CD4-positive, alpha-beta T cell treated with Interleukin-10 for 1 hour (primary cell): ENCODE results near the gene ENSA.

ENCODE experiments used
- DNase-seq: peaks from one replicate; pipeline ENCODE4 v3.0.0-alpha.2; 2020

Gene ENSA

GRCh38 chr1:150579945-150580642 is 49.3 kb downstream of the ENSA start:
- no peak for DNase-seq

DNA sequence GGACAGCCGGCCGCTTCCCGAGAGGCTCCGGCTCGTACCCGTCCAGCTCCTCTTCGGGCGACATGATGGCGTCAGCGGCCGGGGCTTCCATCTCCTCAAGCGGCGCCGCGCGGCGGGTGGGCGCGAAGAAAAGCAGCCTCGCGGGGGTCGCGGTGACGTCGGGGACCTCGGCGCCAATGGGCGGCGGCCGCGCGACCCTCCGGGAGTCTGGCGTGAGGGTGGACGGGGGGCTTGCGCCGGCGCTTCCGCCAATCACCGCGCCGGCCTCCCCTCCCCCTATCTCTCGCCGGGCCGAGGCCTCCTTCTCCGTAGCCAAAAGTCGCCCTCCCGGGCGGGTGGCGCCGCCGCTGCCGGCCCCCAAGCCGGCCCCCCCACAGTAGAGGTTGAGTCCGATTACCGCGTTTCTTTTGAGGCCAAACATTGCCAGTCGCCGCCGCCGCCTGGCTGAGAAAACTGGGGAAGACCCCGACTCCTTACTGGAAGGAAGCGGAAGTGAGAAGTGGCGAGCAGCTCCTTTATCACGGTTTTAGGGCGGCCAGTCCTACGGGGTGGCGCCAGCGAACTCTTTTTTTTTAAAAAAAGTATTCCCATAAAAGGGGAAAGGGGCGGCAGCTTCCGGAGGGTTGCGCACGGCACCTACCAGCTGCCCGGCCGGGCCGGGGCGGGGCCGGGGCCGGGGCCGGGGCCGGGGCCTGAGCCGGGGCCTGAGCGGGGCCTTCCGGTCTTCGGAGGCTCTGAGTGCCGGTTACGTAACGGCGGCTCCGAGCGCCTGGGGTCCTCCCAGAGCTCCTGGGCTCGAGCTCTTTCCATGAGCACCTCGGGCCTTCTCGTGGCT is 50.1 kb downstream of the ENSA start, which contains the start of gene MCL1:
Gene MCL1 (minus strand): TSS at position 501 of the 835 bp plus-strand sequence. CDS start 80 bp downstream, at position 421.
- DNase-seq: peak; percentile 95

DNA sequence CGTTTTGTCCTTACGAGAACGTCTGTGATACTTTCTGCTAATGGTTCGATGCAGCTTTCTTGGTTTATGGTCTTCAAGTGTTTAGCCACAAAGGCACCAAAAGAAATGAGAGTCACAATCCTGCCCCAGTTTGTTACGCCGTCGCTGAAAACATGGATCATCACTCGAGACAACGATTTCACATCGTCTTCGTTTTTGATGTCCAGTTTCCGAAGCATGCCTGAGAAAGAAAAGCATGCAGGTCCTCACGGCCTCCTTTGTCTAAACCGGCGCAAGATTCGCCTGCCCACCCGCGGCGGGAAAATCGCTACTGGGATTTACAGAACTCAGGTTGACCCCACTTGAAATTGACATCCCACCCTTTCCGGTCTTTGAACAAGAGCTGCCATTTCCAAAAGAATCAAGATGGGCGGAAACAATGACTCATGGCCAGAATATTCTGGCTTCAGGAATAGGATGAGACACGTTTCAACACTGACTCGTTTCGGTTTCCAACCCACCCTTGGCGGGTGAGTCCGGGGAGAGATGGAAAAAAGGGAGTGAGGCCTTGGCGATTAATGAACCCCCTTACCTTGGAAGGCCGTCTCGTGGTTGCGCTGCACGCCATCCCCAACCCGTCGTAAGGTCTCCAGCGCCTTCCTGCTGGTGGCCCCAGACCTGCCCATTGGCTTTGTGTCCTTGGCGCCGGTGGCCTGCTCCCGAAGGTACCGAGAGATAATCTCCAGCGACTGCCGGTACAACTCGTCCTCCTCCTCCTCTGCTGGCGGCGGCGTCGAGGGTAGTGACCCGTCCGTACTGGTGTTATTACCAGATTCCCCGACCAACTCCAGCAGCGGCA is 50.9 kb downstream of the ENSA start:
- peak; percentile 59 for DNase-seq

GRCh38 chr1:150577557-150578271 is 51.7 kb downstream of the ENSA start:
- peak; percentile 62 for DNase-seq

- peak; percentile 49 for DNase-seq
Measured at GRCh38 chr1:150576794-150577556, 52.4 kb downstream of the ENSA start.

- DNase-seq: peak; percentile 20
Measured at GRCh38 chr1:150576367-150576711, 53.1 kb downstream of the ENSA start.

- DNase-seq: peak; percentile 37
Measured at GRCh38 chr1:150575518-150576366, 53.7 kb downstream of the ENSA start.

- peak; percentile 26 for DNase-seq
Measured at GRCh38 chr1:150575072-150575489, 54.3 kb downstream of the ENSA start.

DNA sequence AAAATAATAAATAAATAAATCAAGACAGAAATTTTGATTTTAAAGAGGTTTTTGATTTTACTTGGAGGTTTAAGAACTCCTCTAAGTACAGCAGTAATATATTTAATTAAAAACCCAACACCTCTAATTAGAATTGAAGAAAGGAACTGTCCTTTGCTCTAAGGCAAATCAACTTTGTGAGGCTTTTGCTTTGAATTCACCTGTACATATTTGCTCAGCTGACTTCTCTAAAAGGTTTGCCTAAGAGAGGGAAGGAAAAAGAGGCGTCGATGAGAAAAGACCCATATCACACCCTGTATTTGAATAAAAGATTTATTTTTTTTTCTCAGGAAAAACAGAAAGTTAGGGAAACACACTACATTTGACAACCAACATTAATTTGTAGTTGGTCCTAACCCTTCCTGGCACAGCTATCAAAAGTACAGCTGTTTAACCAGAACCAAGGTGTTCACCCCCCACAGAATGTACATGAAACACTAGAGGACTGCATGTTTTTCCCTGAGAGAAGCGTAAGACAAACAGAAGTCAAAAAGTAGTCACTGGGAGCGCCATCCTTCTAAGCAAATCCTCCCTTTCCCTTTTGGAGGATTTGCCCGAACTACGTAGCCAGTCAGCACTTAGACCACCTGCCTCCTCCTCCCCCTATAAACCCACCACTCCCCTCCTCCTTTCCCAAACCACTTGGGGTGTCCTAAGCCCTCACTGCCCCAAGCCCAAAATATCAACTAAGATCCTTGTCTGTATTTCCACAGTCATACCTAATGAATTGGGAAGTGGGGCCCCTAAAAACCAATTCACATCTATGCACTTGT is 54.9 kb downstream of the ENSA start:
- DNase-seq: peak; percentile 48

GRCh38 chr1:150573648-150574071 is 55.8 kb downstream of the ENSA start:
- peak; percentile 44 for DNase-seq

GRCh38 chr1:150572918-150573647 is 56.3 kb downstream of the ENSA start:
- DNase-seq: peak; percentile 50
